Tibial nerve (tissue), 4 donors: Measurements from ENCODE around the gene FNDC3B. TPM values are rescaled to one million over a fixed set of nuclear protein-coding genes. Genes with fewer than 3 reads are reported as not detected.
"Not testable (repeated sequence)": the region's sequence is repeated elsewhere in the genome, so short reads cannot be mapped to it uniquely, and the experiment has no call there.

Experiments used
- DNase-seq, 2 donors: peaks; one replicate each; pipeline ENCODE4 v3.0.0-alpha.2; 2019; ENCODE audit warnings: low spot score in 2 of 2
- H3K27ac ChIP-seq, 4 donors: fragments of 200-600 bp; sonication (generic) in 3 of 4; one replicate each; pipeline ENCODE4 v1.5.1; 2017 to 2019; ENCODE audit warnings: mild to moderate bottlenecking in 1 of 4
- H3K27me3 ChIP-seq, 2 donors: fragments of 200-600 bp; sonication (generic) in 1 of 2; one replicate each; pipeline versions ENCODE4 v1.5.1 to v1.6.0; 2017 to 2019
- H3K36me3 ChIP-seq, 3 donors: fragments of 200-600 bp; sonication (generic); one replicate each; pipeline ENCODE4 v1.5.1; 2018 to 2019
- H3K4me1 ChIP-seq, 4 donors: fragments of 200-600 bp; sonication (generic) in 3 of 4; one replicate each; pipeline ENCODE4 v1.5.1; 2017 to 2019
- H3K4me3 ChIP-seq, 4 donors: fragments of 200-600 bp; sonication (generic) in 3 of 4; one replicate each; pipeline ENCODE4 v1.5.1; 2017 to 2019; ENCODE audit warnings: mild to moderate bottlenecking in 1 of 4, moderate library complexity in 1 of 4
- H3K9me3 ChIP-seq, 4 donors: fragments of 200-600 bp; sonication (generic) in 3 of 4; one replicate each; pipeline ENCODE4 v1.5.1; 2017 to 2019
- EP300 ChIP-seq, 2 donors: sonication (generic); formaldehyde crosslinking; IDR thresholded peaks; one replicate each; pipeline ENCODE4 v1.6.1; 2017; ENCODE audit warnings: antibody characterized with exemption in 2 of 2, mild to moderate bottlenecking in 1 of 2
- POLR2A ChIP-seq, 2 donors: fragments of 450-650 bp; IDR thresholded peaks; one replicate each; pipeline ENCODE4 v1.6.1; 2017; ENCODE audit warnings: antibody characterized with exemption in 2 of 2, mild to moderate bottlenecking in 2 of 2, moderate library complexity in 2 of 2
- WGBS, 2 donors: methylation state at CpG; one replicate each; pipeline ENCODE4 v1.1.5; 2018; 5-methylcytosine and 5-hydroxymethylcytosine counted together
- total RNA-seq, 4 donors: library from RNA; depleted of rRNA; stranded (reverse); fragments of >200 nt; gene quantifications; one replicate each; pipeline ENCODE4 v1.1.0, GENCODE V29; 2016
- TF ChIP-seq, protein P1 (sequence below), 5 experiments: fragments of 200-600 bp in 3 of 5; fragments of 450-650 bp in 2 of 5; sonication (generic) in 3 of 5; IDR thresholded peaks; one replicate each; pipeline ENCODE4 v1.5.1; 2016 to 2019; ENCODE audit warnings: antibody characterized with exemption in 5 of 5, mild to moderate bottlenecking in 3 of 5, moderate library complexity in 2 of 5

FNDC3B gene
- total RNA-seq, 4 donors from 2014 or later, result 87.5 to 106 (median 95.7) TPM

DNA sequence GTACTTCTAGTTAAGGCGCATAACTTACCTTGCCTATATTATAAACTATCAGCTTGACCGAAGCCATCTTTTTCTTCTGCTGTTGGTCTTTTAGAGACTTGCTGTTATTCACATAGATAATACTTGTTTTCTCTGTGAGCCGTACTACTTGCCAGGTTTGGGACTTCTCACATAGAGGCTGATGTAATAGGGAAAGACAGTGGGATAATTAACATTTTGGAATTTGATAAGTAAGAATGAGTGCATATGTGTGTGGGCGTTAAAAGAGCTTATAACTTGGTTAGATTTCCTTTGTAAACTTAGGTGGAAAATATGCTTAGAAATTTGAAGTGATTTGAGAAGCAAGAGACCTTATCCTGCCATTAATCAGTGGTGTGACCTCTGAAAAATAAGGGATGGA lies 47.8 kb downstream of the FNDC3B start:
- Histone ChIP-seq H3K27ac (no peak overlapping the region), H3K4me3 (no peak overlapping the region), H3K9me3 (no peaks in the 10 kb centered on the region), H3K27me3 (no peaks in the 10 kb centered on the region), H3K4me1 (peaks cover 0 to 53% (median 4%) of the 10 kb centered on the region in 4 donors), H3K36me3 (no peaks in the 10 kb centered on the region)
- WGBS, 2 donors, result 67 to 72% methylated on average over 4 of the region's 4 CpGs
- DNase-seq, result no peak
- TF ChIP-seq EP300 (IDR thresholded peaks at IDR 0.05), result no peak
- no peak for TF ChIP-seq POLR2A (IDR thresholded peaks at IDR 0.05)
- TF ChIP-seq, protein P1, sequence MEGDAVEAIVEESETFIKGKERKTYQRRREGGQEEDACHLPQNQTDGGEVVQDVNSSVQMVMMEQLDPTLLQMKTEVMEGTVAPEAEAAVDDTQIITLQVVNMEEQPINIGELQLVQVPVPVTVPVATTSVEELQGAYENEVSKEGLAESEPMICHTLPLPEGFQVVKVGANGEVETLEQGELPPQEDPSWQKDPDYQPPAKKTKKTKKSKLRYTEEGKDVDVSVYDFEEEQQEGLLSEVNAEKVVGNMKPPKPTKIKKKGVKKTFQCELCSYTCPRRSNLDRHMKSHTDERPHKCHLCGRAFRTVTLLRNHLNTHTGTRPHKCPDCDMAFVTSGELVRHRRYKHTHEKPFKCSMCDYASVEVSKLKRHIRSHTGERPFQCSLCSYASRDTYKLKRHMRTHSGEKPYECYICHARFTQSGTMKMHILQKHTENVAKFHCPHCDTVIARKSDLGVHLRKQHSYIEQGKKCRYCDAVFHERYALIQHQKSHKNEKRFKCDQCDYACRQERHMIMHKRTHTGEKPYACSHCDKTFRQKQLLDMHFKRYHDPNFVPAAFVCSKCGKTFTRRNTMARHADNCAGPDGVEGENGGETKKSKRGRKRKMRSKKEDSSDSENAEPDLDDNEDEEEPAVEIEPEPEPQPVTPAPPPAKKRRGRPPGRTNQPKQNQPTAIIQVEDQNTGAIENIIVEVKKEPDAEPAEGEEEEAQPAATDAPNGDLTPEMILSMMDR (IDR thresholded peaks at IDR 0.05), result no peak

DNA sequence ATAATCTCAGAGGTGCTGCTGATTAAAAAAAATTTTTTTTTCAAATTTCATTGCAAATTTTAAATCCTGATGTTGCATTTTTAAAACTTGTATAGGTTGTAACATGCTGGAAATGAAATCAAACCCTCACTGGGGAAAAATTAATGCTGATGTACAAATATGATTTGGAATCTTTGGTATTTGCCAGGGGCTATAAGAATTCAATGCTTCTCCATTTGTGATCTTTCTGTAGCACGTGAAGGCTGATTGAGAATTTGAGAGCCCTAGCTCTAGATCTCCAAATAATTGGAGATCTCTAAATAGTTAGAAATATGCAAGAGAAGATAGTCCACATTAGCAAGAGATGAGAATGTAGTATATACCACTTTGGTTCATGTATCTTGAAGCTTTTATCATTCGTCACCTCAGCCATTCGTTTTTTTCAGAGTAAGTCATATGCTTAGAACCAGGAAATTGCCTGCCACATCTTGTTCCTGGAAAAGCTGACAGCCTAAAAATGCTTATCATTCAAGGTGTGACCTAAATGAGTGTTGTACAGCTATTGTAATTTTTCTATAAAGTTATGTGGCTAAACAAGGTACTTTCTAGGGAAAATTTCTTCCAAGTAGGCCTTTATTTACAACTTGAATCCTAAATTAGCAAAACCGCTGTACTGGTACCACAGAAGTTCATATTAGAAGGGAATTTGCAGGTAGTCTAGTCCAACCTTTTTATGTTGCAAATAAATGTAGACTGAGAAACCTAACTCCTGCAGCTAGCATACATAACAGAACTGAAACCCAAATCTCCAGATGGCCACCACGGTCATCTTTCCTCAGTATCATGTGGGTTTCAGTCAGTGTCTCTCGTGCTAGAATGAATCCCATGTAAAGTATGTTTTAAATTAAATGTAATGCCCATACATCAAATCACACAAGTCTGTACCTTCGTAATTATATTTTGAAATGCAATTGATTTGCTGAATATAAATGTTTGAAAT lies 48.5 kb downstream of the FNDC3B start:
- Histone ChIP-seq H3K4me1 (peaks cover 0 to 46% (median 0%) of the 10 kb centered on the region in 4 donors), H3K4me3 (no peak overlapping the region), H3K27me3 (no peaks in the 10 kb centered on the region), H3K36me3 (no peaks in the 10 kb centered on the region), H3K27ac (no peak overlapping the region), H3K9me3 (no peaks in the 10 kb centered on the region)
- TF ChIP-seq EP300 (IDR thresholded peaks at IDR 0.05) (no peak), POLR2A (IDR thresholded peaks at IDR 0.05) (no peak)
- TF ChIP-seq, protein P1 (IDR thresholded peaks at IDR 0.05), result no peak
- 75% methylated on average over 7 of the region's 7 CpGs for WGBS, 2 donors
- no peak for DNase-seq

DNA sequence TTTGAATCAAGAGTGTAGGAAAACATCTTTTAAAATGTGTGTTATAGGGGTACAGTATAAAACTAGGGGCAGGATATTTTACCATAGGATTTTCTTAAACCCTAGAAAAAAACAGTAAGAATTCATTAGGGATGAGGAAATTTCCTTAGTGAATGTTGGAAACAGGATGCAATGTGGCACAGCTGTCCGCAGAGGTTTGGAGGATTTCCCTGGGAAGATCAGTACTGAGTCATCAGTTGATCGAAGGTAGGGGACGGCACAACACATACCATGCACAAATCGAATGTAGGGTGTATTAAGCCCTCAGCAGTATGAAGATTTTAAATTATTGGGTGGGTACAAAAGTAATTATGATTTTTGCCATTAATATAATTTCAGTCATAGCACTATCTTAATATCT lies 49.9 kb downstream of the FNDC3B start:
- 76 to 81% methylated on average over 4 of the region's 4 CpGs for WGBS, 2 donors
- H3K4me1 ChIP-seq, result peaks cover 0 to 40% (median 0%) of the 10 kb centered on the region in 4 donors

DNA sequence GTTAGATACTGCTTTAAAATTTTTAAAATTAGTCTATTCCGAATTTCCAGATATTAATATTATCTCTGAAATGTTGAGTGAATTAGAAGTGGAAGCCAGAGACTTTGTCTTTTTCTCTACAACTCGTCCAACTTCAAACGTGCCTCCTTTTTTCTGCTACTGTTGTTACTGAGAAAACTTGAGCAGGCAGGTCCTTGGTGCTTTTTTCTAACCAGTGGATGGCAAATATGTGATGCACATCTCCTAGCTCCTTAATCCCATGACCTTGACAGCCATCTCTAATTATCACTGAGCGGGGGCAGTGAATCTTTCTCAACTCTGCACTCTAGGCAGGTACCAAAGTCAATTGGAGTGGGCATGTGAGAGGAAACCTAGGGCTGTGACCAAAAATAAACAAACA lies 50.7 kb downstream of the FNDC3B start:
- no peaks in the 10 kb centered on the region for H3K9me3 ChIP-seq
- no peak overlapping the region for H3K4me3 ChIP-seq
- DNase-seq, result no peak
- no peaks in the 10 kb centered on the region for H3K27me3 ChIP-seq
- 80 to 86% methylated on average over 4 of the region's 4 CpGs for whole genome bisulfite sequencing, 2 donors
- TF ChIP-seq POLR2A (IDR thresholded peaks at IDR 0.05) (no peak), EP300 (IDR thresholded peaks at IDR 0.05) (no peak)
- TF ChIP-seq, protein P1 (IDR thresholded peaks at IDR 0.05), result no peak
- no peaks in the 10 kb centered on the region for H3K36me3 ChIP-seq
- H3K4me1 ChIP-seq, result peaks cover 0 to 35% (median 0%) of the 10 kb centered on the region in 4 donors
- no peak overlapping the region for H3K27ac ChIP-seq

More for the DNA sequence above, 49.9 kb downstream of the FNDC3B start:
- H3K27ac ChIP-seq, result no peak overlapping the region
- H3K4me3 ChIP-seq, result no peak overlapping the region
- H3K36me3 ChIP-seq, result no peaks in the 10 kb centered on the region
- no peak for DNase-seq
- H3K9me3 ChIP-seq, result no peaks in the 10 kb centered on the region
- TF ChIP-seq POLR2A (IDR thresholded peaks at IDR 0.05), result no peak
- TF ChIP-seq EP300 (IDR thresholded peaks at IDR 0.05), result no peak
- TF ChIP-seq, protein P1 (IDR thresholded peaks at IDR 0.05), result no peak
- no peaks in the 10 kb centered on the region for H3K27me3 ChIP-seq

DNA sequence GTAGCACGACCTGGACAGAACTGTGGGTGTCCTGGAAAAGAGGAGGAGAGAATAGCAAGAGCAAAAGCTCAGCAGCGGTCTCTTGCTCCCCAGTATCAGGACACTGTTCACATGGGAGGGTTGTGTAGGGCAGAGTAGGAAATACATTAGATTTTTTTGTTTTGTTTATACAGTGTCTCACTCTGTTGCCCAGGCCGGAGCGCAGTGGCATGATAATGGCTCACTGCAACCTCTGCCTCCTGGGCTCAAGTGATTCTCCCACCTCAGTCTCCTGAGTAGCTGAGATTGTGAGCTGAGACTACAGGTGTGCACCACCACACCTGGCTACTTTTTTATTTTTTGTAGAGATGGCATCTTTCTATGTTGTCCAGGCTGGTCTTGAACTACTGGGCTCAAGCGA lies 53.3 kb downstream of the FNDC3B start:
- no peaks in the 10 kb centered on the region for H3K36me3 ChIP-seq
- no peak overlapping the region for H3K27ac ChIP-seq
- H3K4me3 ChIP-seq, result no peak overlapping the region
- no peaks in the 10 kb centered on the region for H3K27me3 ChIP-seq
- peaks cover 0 to 45% (median 2%) of the 10 kb centered on the region in 4 donors for H3K4me1 ChIP-seq
- 92 to 96% methylated on average over 5 of the region's 5 CpGs for WGBS, 2 donors
- no peak for DNase-seq
- TF ChIP-seq, protein P1 (IDR thresholded peaks at IDR 0.05), result no peak
- TF ChIP-seq EP300 (IDR thresholded peaks at IDR 0.05) (no peak), POLR2A (IDR thresholded peaks at IDR 0.05) (no peak)
- no peaks in the 10 kb centered on the region for H3K9me3 ChIP-seq

DNA sequence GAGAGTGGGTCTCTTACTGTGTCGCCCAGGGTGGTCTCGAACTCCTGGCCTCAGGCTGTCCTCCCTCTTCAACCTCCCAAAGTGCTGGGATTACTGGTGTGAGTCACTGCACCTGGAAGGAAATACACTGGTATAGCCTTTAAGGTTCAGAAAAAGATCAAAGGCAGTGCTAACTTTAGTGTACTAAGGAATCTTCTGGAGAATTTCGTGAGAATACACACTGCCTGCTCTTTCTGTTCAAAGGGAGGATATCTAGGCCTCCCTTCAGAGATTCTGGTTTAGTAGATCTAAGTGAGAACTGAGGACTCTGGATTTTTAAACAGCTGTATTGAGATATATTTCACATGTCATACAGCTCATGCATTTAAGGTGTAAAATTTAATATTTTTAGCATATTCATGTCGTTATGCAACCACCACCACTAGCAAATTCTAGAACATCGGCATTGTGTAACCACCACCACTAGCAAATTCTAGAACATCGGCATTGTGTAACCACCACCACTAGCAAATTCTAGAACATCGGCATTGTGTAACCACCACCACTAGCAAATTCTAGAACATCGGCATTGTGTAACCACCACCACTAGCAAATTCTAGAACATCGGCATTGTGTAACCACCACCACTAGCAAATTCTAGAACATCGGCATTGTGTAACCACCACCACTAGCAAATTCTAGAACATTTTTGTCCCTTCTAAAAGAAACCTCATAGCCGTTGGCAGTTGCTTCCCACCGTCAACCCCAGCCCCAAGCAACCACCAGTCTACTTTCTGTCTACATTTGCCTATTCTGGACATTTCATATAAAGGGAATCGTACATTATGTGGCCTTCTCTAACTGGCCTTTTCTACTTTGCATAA lies 54.4 kb downstream of the FNDC3B start:
- H3K36me3 ChIP-seq, H3K4me3 ChIP-seq, H3K27me3 ChIP-seq, DNase-seq, H3K27ac ChIP-seq, H3K9me3 ChIP-seq: not testable (repeated sequence)
- WGBS, 2 donors, result 86 to 93% methylated on average over 11 to 12 of the region's 13 CpGs
- H3K4me1 ChIP-seq, result peaks cover 0 to 50% (median 9%) of the 10 kb centered on the region in 4 donors
